IMR-90 (cell line): ENCODE data around the gene CEP85.

ENCODE experiments used
- BHLHE40 ChIP-seq: fragments of 150-350 bp; IDR thresholded peaks from 2 replicates; pipeline ENCODE4 v1.6.1; 2016; ENCODE audit warnings: mild to moderate bottlenecking, low read depth, low read length
- CEBPB ChIP-seq: IDR thresholded peaks from 2 replicates; pipeline ENCODE4 v1.6.1; 2012; ENCODE audit warnings: low read depth, low read length, improper control_type of control experiment
- FOS ChIP-seq: fragments of 150-350 bp; IDR thresholded peaks from 2 replicates; pipeline ENCODE4 v1.6.1; 2016; ENCODE audit warnings: low read depth, low read length
- MXI1 ChIP-seq: IDR thresholded peaks from 2 replicates; pipeline ENCODE4 v1.6.1; 2012; ENCODE audit warnings: low read depth, mild to moderate bottlenecking, low read length, moderate library complexity, borderline replicate concordance
- POLR2A ChIP-seq: IDR thresholded peaks from 2 replicates; pipeline ENCODE4 v1.6.1; 2012; ENCODE audit warnings: mild to moderate bottlenecking, low read depth, low read length
- RAD21 ChIP-seq: IDR thresholded peaks from 2 replicates; pipeline ENCODE4 v1.6.1; 2012; ENCODE audit warnings: low read length, improper control_type of control experiment
- RCOR1 ChIP-seq: IDR thresholded peaks from 2 replicates; pipeline ENCODE4 v1.6.1; 2012; ENCODE audit warnings: mild to moderate bottlenecking, low read length, improper control_type of control experiment; ENCODE audit not compliant: insufficient replicate concordance
- TF ChIP-seq, protein P1 (sequence below): conservative IDR thresholded peaks from 2 replicates; pipeline ENCODE4 v1.5.1; 2012; ENCODE audit warnings: mild to moderate bottlenecking, low read depth, low read length, improper control_type of control experiment

GRCh38 chr1:26210147-26210870 is 23.7 kb upstream of the CEP85 start:
- TF ChIP-seq, protein P1, sequence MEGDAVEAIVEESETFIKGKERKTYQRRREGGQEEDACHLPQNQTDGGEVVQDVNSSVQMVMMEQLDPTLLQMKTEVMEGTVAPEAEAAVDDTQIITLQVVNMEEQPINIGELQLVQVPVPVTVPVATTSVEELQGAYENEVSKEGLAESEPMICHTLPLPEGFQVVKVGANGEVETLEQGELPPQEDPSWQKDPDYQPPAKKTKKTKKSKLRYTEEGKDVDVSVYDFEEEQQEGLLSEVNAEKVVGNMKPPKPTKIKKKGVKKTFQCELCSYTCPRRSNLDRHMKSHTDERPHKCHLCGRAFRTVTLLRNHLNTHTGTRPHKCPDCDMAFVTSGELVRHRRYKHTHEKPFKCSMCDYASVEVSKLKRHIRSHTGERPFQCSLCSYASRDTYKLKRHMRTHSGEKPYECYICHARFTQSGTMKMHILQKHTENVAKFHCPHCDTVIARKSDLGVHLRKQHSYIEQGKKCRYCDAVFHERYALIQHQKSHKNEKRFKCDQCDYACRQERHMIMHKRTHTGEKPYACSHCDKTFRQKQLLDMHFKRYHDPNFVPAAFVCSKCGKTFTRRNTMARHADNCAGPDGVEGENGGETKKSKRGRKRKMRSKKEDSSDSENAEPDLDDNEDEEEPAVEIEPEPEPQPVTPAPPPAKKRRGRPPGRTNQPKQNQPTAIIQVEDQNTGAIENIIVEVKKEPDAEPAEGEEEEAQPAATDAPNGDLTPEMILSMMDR = no peak
- TF ChIP-seq BHLHE40 = no peak
- TF ChIP-seq POLR2A = no peak
- TF ChIP-seq MXI1 = no peak
- TF ChIP-seq FOS = no peak
- TF ChIP-seq RCOR1 = no peak
- TF ChIP-seq CEBPB = no peak
- no peak for TF ChIP-seq RAD21
